GM12891 (cell line): Measurements from ENCODE around the gene TREH.

Experiments
- DNase-seq: peaks from one replicate; pipeline ENCODE4 v3.0.0; 2011; ENCODE audit warnings: low spot score; ENCODE audit not compliant: insufficient read length
- FAIRE-seq: peaks from 2 replicates; lab custom pipeline; 2011; peaks lifted over from hg19 to GRCh38; lab: Jason Lieb, UNC
- PAX5 ChIP-seq: IDR thresholded peaks from 2 replicates; pipeline ENCODE4 v1.6.1; 2011; ENCODE audit warnings: low read length, moderate library complexity, mild to moderate bottlenecking; ENCODE audit not compliant: insufficient read depth, severe bottlenecking
- POLR2A ChIP-seq: IDR thresholded peaks from 2 replicates; pipeline ENCODE4 v1.6.1; 2011; ENCODE audit warnings: low read depth, low read length, control low read depth
- POLR2AphosphoS5 ChIP-seq: IDR thresholded peaks from 2 replicates; pipeline ENCODE4 v1.6.1; 2011; ENCODE audit warnings: low read depth, low read length, control low read depth
- POU2F2 ChIP-seq: IDR thresholded peaks from 2 replicates; pipeline ENCODE4 v1.6.1; 2011; ENCODE audit warnings: low read depth, mild to moderate bottlenecking, control low read depth, low read length, moderate library complexity
- SPI1 ChIP-seq: IDR thresholded peaks from 2 replicates; pipeline ENCODE4 v1.6.1; 2011; ENCODE audit warnings: low read depth, low read length, control low read depth
- TAF1 ChIP-seq: IDR thresholded peaks from 2 replicates; pipeline ENCODE4 v1.6.1; 2011; ENCODE audit warnings: low read depth, low read length, control low read depth

Gene TREH

DNA sequence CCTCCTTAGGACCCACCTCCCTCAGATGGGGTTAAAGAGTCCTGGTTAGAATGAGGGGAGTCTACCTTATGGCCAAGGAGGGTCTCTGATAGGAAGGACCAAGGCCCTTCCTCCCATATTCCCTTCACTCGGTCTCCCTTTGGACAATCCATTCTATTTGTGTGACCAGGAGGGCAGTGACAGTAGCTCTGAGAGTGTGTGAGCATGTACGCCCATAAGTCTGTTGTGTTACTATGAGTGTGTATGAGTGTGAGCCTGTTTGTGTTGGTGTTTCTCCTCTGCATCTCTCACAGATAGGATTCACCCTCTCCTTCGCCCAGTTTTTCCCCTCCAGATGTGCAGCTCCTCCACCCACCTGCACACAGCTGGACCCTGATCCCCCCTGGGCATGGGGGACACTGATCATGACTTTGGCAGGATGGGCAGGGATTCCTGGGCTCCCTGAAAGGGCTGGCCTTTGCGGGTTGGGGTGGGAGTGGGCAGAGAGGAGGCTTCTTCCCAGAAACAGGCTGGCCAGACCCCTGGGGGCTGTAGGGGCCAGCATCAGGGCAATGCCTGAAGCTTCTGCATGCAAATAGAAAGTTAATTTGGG, 57.6 kb downstream of the TREH start:
- TF ChIP-seq SPI1 (no peak), PAX5 (no peak), POLR2AphosphoS5 (no peak), POU2F2 (no peak), POLR2A (no peak), TAF1 (no peak)
- no peak for FAIRE-seq
- DNase-seq: no peak

DNA sequence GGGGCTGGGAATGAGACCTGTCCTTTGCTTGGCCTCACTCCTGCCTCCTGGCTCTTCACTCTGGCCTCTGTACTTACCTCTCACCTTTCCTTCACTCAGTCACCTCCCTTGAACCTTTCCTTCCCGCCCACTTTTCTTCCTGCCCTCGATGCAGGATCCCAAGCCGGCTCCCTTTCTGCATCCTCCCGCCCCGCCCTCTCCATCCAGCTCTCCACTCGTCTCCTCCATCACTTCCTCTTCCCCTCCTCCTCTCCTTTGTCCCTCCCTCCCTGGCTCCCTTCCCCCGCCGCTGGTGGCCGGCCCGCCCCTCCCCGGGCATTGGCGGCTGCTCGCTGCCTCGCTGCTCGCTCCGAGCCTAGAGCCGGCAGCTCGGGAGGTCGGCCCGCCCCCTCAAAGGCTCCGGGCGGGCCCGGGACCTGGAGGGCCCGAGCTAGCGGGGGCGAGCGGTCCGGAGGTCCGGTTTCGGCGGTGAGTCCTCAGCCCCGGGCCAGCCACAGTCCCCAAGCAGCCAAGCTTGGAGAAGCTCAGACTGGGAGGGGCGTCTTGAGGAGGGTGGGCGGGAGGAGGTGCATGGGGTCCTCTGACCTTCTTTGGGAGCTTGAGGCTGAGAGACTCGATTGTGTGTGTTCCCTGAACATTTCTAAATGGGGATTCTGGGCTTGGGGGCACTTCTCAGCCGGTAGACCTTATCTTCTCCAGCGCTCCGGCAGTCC, 58.2 kb downstream of the TREH start:
- DNase-seq (peak; percentile 51), FAIRE-seq (no peak)
- TF ChIP-seq PAX5 (no peak), TAF1 (no peak), SPI1 (no peak), POLR2AphosphoS5 (no peak), POU2F2 (no peak), POLR2A (no peak)

DNA sequence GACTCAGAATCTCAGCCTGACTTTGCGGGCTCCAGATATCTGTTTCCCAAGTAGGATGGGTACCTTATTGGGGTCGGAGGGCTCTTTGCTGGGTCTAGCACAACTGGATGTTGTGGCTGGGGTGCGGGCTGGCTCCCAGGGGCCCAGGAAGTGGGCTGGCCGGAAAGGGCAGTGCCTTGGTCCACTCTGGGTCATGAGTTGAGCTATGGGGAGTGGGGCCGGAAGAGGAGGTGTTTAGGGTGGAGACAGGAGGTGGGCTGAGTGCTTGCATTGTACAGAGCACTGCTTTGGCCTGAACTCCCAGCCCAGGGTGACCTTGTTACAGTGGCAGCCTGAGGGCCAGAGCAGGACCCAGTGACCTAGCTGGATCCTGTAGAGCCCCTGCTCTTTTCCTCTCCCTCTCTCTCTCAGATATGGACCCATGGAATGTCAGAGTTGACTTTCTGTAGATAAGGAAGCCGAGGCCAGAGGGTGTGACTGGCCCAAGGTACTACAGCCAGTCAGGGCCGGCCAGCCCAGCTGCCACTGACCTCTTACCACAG, 58.9 kb downstream of the TREH start:
- DNase-seq: no peak
- no peak for TF ChIP-seq POU2F2
- no peak for TF ChIP-seq POLR2AphosphoS5
- TF ChIP-seq SPI1: no peak
- no peak for TF ChIP-seq TAF1
- no peak for TF ChIP-seq POLR2A
- TF ChIP-seq PAX5: no peak
- FAIRE-seq: no peak

DNA sequence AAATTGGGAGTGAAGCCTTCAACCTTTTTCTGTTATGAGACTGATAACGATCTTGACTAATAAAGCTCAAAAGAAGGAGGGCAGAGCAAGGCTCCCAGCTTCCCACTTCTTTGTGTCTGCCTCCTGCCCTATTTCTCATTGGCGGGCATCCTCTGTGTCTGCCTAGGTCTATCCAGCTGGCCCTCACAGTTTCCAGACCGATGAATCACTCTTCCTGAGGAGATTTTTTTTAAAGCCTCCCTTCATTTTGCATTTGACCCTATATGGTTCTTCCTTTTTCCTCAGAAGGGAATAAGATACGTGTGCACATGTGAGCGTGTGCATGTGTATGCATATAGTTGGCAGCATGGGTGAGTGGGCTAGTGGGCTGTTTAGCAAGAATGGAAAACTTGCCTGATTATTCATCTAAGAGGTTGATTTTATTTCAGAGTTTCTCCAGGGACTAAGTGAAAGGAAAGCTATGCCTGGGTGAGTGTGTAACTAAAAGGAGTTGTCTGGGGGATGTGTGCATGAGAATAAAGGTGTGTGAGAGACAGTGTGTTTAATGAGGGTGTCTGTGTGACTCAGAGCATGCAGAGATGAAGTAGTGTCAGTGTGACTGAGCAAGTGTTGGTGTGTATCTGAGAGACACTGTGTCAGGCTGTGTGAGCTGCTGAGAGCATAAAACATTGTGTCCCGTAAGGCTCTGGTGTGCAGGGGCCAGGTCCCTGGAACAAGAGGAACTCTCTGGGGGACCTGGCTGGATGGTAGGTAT, 59.8 kb downstream of the TREH start:
- FAIRE-seq (no peak), DNase-seq (no peak)
- TF ChIP-seq POLR2AphosphoS5 (no peak), POU2F2 (no peak), SPI1 (no peak), TAF1 (no peak), POLR2A (no peak)

DNA sequence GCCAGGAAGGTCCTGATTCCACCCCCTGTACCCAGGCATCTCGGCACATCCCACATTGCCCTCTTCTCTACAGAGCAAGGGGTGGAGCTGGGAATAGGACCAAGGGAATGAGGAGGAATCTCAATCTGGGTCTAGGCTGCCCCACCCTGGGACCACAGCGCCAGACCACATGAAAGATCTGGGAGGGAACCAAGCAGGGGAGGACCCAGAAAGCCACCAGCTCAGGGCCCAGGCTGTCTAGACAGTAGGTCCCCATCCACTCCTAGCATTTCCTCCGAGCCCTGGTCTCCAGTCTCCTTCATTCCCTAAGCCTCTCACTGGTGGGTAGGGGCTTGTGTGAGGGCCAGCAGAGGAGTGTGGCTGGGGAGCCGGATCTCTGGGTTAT, 60.5 kb downstream of the TREH start:
- DNase-seq (no peak), FAIRE-seq (no peak)
- TF ChIP-seq SPI1 (no peak), PAX5 (no peak), POU2F2 (no peak), TAF1 (no peak), POLR2AphosphoS5 (no peak), POLR2A (no peak)

DNA sequence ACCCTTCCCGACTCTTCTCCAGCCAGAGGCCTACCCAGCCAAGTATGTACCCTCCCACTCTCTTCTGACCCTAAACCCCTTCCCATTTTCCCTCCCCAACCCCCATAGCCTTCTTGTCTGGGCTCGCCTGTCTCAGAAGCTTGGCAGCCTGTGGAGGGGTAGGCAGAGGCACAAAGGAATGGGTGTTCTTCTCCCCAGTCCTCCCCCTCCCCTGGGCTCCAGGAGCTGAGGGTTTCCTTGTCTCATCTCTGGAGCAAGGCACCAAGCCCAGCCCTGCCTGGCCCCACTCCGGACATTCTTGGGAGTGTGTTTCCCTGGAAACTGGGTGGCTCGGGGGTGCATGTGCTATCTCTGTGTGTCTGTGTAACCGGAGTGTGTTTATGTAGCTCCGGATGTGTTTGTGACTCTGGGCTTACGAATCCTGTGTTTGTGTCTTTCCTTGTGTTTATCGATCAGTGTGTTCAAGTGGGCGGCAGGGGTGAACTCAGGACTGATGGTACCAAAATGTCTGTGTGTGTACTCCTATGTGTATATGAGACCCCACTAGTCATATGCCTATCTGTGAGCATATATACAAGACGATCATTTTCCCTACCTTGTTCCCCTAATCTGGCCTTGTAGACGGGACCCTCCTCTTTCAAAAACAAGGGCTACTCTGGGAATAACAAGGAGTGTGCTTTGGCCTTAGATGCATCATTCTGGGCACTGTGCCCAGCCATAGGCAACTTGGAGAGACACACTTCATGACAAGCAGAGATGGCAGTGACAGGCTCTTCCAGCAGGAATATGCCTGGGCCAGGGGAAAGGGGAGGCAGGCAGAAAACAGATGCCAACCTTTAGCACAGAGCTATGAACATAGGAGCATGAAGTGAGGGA, 61.1 kb downstream of the TREH start:
- no peak for DNase-seq
- no peak for FAIRE-seq
- TF ChIP-seq PAX5 (no peak), POLR2A (no peak), TAF1 (no peak), POU2F2 (no peak), SPI1 (no peak), POLR2AphosphoS5 (no peak)

DNA sequence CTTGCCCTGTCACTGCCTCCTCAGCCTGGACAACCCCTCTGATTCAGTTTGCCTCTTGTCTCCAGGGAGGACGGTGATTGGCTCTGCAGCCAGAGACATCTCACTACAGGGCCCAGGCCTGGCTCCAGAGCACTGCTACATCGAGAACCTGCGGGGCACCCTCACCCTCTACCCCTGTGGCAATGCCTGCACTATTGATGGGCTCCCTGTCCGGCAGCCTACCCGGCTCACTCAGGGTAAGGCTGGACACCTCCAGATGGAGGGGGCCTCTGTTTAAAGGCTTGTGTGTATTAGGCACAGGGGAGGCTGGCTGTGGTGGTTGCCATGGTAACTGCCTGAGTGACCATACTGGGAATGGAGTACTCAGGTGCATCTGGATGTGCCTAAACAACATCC, 63.5 kb downstream of the TREH start:
- DNase-seq (no peak), FAIRE-seq (no peak)
- TF ChIP-seq TAF1 (no peak), POU2F2 (no peak), SPI1 (no peak), POLR2AphosphoS5 (no peak), POLR2A (no peak), PAX5 (no peak)

DNA sequence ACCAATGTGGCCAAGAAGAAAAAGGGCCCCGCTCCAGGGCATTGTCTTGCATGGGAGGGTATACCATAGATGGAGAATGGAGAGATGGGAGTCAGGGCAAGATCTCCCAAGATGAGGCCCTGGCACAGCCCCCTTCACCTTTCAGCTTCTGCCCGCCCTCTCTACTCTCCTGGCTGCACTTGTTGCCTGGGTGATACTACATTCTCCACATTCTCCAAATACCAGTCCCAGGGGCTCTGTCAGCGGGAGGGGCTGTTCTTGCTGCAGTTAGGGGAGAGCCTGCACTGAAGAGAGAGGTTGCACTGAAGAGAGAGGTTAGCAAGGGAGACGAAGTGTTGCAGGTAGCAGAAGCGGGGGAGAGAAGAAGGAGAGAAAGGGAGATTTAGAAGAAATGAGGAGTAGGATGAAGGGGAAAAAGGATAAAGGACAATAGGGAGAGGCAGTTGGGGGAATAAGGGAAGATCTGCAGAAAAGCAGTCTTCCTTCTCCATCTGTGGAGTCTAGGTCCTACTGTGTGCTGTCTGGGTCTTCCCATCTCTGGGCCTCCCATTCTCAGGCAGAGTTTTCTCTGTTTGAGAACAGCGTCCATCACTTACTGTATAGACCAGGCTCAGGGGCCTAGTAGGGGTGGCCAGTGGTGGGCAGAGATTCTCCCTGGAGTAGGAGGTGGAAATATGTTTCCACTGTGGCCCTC, 64.0 kb downstream of the TREH start:
- DNase-seq (no peak), FAIRE-seq (no peak)
- no peak for TF ChIP-seq POU2F2
- no peak for TF ChIP-seq TAF1
- no peak for TF ChIP-seq POLR2AphosphoS5
- no peak for TF ChIP-seq PAX5
- TF ChIP-seq SPI1: no peak
- TF ChIP-seq POLR2A: no peak
